DMS79 treated with DMSO at 0.1 percent for 48 hours (cell line): ENCODE results near the gene LDAH.

Experiments
- DNase-seq: peaks from one replicate; lab custom pipeline; 2025; lab: John Stamatoyannopoulos, UW

Gene LDAH

GRCh38 chr2:20652141-20652540 lies 170.8 kb downstream of the LDAH start:
- DNase-seq = no peak

- no peak for DNase-seq
Measured at GRCh38 chr2:20651731-20652099, 171.2 kb downstream of the LDAH start.

DNA sequence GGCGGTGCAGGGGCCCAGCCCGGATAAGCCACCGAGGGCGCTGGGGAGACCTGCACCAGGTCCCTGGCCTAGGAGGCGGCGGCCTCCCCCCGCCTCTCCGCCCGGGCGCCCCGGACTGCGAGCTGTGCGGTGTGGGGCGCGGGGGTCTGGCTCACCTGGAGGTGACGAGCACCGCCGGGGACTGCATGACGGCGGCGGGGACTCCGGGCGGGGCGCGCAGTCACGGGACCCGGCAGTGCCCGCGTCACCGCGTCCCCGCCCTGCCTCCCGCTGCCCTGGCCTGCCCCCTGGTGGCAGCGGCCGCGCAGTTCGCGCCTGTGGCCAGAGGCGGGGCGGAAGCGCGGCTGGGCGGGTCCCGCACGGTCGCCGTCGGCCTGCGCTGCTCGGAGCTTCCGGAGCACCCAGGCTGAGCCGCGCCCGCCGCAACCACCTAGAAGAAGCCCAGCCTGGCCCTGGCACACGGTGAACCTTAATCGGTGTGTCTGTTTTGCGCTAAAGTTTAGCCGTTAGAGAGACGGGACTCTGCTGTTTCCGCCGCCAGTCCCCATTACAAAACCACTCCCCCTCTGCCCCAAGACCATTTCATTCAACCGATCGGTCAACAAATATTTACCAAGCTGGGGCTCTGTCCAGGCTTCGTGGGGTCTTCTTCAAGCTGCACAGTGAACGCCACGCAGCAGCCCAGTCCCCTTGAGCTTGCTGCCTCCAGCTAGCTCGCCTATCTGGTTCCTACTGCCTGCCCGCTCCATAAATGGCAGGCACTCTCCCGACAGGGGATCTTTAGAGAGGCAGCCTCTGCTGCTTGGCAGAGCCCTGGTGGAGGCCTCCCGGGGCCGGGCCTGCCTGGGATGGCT lies 171.8 kb downstream of the LDAH start, which contains the start of gene HS1BP3:
Gene HS1BP3 (minus strand): TSS at position 222 of the 854 bp plus-strand sequence. CDS start 35 bp downstream, at position 187.
- peak; percentile 72 for DNase-seq

DNA sequence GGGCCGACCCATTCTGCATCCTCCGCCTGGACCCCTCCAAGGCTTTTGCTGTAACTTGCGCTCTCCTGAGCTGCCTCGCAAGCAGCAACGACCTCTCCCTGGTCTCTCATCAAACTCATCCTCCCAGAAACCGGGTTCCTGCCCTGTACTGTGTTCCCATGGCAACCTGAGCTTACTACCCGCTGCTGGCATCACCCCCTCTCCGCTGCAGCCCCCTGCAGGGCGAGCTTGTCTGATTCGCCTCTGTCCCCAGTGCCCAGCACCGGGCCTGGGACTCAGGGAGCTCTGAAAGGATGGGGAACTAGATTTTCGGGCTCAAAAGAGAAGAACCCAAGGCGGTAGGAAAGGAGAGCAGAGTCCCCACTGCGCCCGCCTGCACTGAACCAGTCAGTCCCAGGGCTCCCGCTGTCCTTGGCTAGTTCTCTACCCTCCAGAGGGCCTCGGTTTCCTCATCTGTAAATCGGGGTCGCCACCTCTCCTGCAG lies 172.5 kb downstream of the LDAH start:
- peak; percentile 34 for DNase-seq

DNA sequence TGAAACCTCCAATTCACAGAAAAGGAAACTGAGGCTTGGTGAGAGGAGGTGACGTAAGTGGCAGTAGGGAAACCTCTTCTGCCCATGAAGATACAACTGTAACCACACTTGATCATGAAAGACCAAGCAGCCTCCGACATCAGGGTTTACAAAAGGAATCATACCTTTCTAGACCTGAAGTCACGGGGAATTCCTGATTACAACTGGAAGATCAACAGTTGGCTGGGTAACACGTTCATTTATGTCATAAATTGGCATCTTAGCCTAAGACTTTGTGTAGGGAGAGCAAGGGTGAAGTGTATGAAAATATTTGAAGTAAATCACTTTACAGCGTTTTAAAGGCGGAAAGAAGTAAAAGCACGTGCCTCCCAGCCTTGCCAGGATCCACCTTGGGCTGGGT lies 172.9 kb downstream of the LDAH start:
- DNase-seq = no peak

DNA sequence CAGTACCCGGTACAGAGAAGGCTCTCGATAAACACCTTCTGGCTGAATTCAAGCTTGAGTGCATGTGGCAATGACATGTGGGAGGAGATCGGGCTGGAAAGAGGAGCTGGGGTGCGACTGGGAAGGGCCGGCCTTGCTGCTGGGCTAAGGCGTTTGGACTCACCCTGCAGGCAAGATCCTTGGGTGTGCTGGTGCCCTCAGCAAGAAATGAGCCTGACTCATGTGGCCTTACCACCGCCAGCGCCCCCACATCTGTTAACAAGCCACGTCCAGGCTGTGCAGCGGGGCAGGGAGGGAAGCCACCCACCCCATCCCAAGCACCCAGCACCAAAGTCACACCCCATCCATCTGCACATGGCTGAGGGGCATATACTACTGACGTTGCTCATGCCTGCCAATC lies 173.3 kb downstream of the LDAH start:
- no peak for DNase-seq

- no peak for DNase-seq
Measured at GRCh38 chr2:20648831-20649230, 174.1 kb downstream of the LDAH start.

DNA sequence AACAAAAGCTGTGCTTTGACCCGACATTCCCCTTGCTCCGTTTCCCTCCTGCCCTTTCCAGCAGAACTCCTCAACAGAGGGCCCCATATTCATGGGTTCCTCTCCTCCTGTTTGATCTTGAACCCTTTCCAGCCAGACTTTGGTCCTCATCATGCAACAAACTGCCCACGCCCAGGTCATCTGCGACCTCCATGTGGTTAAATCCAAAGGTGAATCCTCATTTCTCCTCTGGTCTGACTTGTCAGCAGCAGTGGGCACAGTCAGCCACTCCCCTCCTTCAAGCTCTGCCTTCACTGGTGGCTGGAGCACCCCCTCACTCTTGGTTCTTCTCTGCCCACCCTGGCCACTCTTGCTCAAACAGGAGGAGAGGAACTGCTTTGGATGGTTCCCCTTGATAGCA lies 174.7 kb downstream of the LDAH start:
- no peak for DNase-seq

- no peak for DNase-seq
Measured at GRCh38 chr2:20647738-20648137, 175.2 kb downstream of the LDAH start.

GRCh38 chr2:20647211-20647610 lies 175.7 kb downstream of the LDAH start:
- no peak for DNase-seq

- DNase-seq = no peak
Measured at GRCh38 chr2:20646446-20646845, 176.5 kb downstream of the LDAH start.

GRCh38 chr2:20645761-20646160 lies 177.1 kb downstream of the LDAH start:
- DNase-seq = no peak

DNA sequence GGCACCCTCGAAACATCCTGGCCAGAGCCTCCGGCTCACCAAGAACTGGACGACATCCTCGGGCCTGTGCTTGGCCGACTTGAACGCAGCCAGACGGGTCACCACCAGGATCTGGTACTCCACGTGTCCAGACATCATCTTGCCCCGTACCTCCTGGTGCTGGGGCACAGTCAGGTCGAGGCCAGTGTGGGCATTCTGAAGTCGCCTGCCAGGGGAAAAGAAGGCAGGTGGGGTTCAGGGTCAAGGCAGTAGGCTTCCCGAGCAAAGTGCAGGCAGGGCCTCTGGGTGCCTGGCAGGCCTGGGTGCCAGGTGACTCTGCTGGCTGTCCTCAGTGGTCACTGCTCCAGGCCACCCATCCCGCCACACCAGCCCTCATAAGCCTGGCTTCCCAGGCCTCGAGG lies 177.6 kb downstream of the LDAH start:
- no peak for DNase-seq

- no peak for DNase-seq
Measured at GRCh38 chr2:20643826-20644225, 179.1 kb downstream of the LDAH start.

DNA sequence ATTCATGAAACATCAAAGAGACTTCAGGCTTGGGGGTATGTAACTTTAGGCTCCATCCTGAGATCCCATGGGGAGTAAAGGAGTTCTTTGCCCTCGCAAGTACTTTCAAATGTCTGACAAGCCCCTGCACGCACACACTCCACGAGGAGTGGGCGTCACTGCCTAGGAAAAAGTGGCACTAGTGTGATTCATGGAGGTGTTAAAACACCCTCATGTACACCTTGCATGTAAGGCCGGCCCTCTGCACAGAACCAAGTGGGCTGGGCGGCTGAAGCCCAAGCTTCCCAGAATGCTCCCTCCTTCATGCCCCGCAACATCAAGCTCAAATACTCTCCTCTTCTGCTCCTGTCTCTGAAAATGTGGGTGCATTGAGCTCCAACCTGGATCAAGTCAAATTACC lies 179.8 kb downstream of the LDAH start:
- DNase-seq = peak; percentile 48

GRCh38 chr2:20642055-20642971 lies 180.6 kb downstream of the LDAH start:
- peak; percentile 72 for DNase-seq

DNA sequence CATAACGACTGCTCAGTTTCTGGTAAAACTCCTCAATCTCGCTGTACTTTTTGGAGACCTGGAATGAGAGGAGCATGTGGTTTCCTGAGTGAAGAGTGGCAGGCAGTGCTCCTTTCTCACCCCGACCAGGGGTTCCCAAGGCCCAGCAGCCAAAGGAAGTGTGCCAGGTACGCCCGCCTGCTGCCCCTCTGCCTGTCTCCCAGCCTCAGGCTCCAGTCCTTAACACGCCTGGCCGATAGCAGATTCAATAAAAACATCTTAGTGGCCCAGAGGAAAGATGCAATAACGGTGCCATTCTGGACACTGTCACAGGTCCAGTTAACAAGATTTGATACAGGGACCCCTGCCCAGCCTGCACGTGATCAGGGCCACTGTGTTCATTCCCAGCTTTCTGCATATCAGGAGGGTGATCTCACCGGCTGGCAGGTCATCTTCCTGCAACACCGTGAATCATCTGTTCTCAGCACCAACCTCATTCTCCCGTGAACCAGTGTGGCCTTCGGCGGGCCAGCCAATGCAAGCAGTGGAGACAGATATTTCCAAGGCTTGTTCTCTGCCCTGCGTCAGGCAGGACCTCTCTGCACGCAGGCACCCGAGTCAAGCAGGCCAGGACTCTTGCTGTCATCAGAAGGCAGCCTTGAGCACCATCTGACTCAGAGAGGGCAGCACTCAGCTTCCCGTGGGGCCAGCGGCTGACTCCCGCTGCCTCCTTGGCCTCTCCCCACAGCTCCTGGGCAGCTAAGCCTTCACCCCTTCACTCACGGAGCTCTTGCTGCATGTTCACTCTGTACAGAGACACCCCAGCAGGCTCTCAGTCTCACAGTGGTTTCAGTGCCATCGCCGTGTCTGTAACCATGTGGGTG lies 181.5 kb downstream of the LDAH start:
- no peak for DNase-seq

GRCh38 chr2:20640411-20641122 lies 182.3 kb downstream of the LDAH start:
- DNase-seq = peak; percentile 68

GRCh38 chr2:20638646-20639430 lies 184.1 kb downstream of the LDAH start:
- DNase-seq = no peak

DNA sequence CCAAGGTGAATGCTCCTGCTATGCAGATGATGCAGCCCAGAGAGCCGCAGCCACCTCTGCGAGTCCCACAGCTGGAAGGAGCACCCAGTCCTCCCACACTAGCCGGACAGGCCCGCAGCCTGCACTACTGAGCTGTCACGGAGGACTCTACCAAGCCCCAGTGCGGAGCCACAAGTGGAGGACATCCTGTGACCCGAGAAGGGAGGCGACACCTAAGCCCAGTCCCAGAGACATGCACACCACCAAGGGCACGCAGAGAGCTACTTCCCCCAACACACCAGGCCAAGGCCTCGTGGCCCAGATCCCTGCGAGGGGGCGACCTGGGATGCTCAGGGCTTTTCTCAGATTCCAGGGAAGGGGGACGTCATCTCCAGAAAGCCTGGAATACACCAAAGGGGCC lies 184.9 kb downstream of the LDAH start:
- no peak for DNase-seq
